COLO829 (cell line): ENCODE measurements around the gene KNG1.
"Not testable (repeated sequence)": the region's sequence is repeated elsewhere in the genome, so short reads cannot be mapped to it uniquely, and the experiment has no call there.

ENCODE experiments used
- DNase-seq: peaks from one replicate; pipeline ENCODE4 v3.0.0; 2012; ENCODE audit warnings: low spot score

The KNG1 gene

DNA sequence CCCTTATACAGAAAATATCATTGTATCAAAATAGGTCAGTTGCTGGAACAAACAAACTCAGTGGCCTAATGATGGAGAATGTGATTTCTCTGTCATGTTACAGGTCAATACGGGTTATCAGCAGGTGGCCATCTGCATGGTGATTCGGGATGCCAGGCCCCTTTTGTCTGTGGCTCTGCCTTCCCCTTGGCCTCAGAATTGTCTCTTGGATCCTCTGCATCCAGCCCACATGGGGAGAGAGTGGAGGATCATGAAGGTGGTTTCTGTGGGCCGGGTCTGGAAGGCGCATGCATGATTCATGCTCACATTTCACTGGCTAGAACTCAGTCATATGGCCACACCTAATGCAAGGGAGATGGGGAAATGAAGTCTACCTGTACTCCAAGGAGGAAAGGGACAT lies 6.5 kb upstream of the KNG1 start:
- not testable (repeated sequence) for DNase-seq

- DNase-seq: no peak
These were observed 3.7 kb upstream of the KNG1 start for GRCh38 chr3:186713499-186713898.

GRCh38 chr3:186719945-186720739 lies 3.0 kb downstream of the KNG1 start:
- DNase-seq: no peak

- no peak for DNase-seq
These were observed 5.3 kb downstream of the KNG1 start for GRCh38 chr3:186722457-186722856.

- no peak for DNase-seq
These were observed 7.8 kb downstream of the KNG1 start for GRCh38 chr3:186724911-186725310.

GRCh38 chr3:186732169-186732766 lies 15.1 kb downstream of the KNG1 start:
- DNase-seq: no peak

DNA sequence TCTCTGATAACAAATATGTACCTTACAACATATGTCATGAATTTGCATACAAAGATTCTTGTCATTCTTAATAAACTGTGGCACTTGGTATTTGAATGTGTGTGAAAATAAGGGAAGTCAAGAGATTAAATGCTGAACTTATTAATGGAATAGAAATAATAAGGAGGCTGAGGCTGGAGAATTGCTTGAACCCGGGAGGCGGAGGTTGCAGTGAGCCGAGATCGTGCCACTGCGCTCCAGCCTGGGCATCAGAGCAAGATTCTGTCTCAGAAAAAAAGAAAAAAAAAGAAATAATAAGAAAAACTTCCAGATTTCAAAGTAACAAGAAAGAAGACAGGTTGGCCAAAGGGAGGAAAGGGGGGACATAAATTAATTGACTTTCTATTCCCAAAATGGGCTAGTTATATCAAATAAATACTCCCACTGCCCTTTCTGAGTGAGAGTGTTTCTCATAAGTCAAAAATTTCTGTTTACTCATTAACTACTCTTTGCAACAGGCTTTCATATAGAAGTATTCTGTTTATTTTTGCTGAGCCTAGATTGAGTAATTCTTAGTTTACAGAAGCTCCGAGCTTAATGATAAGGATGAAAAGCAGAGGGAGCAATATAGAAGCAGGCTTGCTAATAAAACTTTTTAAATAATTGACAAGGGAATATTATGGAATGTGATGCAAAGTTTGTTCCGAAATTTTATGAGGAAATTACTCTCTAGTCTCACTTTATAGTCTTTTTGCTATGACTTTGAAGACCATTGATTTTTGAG lies 25.6 kb downstream of the KNG1 start:
- no peak for DNase-seq

DNA sequence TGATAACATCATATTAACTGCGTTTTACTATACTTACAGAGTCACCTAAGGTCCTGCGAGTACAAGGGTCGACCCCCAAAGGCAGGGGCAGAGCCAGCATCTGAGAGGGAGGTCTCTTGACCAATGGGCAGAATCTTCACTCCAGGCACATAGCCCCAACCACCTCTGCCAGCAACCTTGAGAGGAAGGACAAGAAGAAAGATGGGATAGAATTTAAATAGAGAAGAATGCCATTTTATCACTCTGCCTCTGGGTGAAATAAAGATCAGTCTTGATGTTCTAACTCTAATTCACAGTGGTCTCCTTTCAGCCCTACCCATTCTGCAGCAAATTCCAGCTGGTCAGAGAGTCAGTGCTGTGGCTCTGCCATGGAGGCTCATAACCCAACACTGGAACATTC lies 26.5 kb downstream of the KNG1 start:
- DNase-seq: no peak

GRCh38 chr3:186746008-186746407 lies 28.8 kb downstream of the KNG1 start:
- DNase-seq: peak; percentile 45

- no peak for DNase-seq
These were observed 33.2 kb downstream of the KNG1 start for GRCh38 chr3:186750316-186750715.

GRCh38 chr3:186751480-186751879 lies 34.3 kb downstream of the KNG1 start:
- no peak for DNase-seq

GRCh38 chr3:186754006-186754405 lies 36.8 kb downstream of the KNG1 start:
- no peak for DNase-seq

DNA sequence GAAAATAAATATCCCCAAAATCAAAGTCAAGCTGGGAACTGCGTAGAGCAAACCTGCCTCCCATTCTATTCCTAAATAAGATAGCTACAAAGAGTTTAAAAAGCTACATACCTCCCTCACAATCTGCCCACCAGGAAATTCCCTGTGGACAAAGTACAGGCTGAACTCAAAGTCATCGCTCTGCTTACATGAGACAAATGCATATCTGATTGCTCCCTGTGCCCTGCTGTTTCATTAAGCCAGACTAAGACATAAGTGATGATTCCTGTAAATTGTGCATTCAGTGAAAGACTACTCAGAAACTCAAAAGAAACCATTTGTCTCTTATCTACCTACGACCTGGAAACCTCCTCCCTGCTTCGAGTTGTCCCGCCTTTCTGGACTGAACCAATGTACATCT lies 37.7 kb downstream of the KNG1 start:
- DNase-seq: no peak

DNA sequence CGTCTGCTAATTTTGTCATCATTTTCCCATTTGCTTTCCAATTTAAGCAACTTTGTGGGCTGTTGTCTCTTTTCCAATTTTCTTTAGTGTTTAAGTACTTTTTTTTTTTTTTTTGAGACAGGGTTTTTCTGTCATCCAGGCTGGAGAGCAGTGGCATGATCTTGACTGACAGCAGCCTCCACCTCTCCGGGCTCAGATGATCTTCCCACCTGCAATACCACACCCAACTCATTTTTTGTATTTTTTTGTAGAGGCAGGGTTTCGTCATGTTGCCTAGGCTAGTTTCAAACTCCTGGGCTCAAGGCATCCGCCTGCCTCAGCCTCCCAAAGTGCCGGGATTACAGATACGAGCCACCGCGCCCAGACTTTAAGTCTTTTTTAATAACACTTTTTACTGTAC lies 40.1 kb downstream of the KNG1 start:
- no peak for DNase-seq

GRCh38 chr3:186757686-186758220 lies 40.6 kb downstream of the KNG1 start:
- DNase-seq: no peak

- DNase-seq: no peak
These were observed 42.2 kb downstream of the KNG1 start for GRCh38 chr3:186759231-186759930.

- DNase-seq: no peak
These were observed 43.1 kb downstream of the KNG1 start for GRCh38 chr3:186760141-186760833.

GRCh38 chr3:186760897-186761447 lies 43.8 kb downstream of the KNG1 start:
- DNase-seq: no peak

- DNase-seq: no peak
These were observed 55.1 kb downstream of the KNG1 start for GRCh38 chr3:186772281-186772694.

GRCh38 chr3:186772701-186773417 lies 55.7 kb downstream of the KNG1 start:
- DNase-seq: peak; percentile 83

GRCh38 chr3:186775999-186776398 lies 58.8 kb downstream of the KNG1 start:
- DNase-seq: no peak
